ENCODE data around the gene HNF4A. TPM values are rescaled to one million over a fixed set of nuclear protein-coding genes. Genes with fewer than 3 reads are reported as not detected.

HNF4A gene
- total and polyA plus RNA-seq, 2 experiments from 2014 or later, result 0.09 TPM; not detected in 1

GRCh38 chr20:44362466-44362940, 7.0 kb downstream of the HNF4A start:
- Histone ChIP-seq H3K36me3 (no peaks in the 10 kb centered on the region), H3K4me1 (ENCODE audit: low read depth) (no peaks in the 10 kb centered on the region), H3K27ac (no peak overlapping the region), H3K9me3 (ENCODE audit: low read depth) (no peaks in the 10 kb centered on the region), H3K27me3 (no peaks in the 10 kb centered on the region), H3K4me3 (no peak overlapping the region)
- TF ChIP-seq CTCF (IDR thresholded peaks at IDR 0.05; ENCODE audit: low read depth, low read length), result no peak
- DNase-seq (ENCODE audit: low read depth in 1 of 2, low spot score in 1 of 2), result no peak

GRCh38 chr20:44364068-44364467, 8.6 kb downstream of the HNF4A start:
- Histone ChIP-seq H3K9me3 (ENCODE audit: low read depth) (no peaks in the 10 kb centered on the region), H3K4me3 (no peak overlapping the region), H3K27ac (no peak overlapping the region), H3K4me1 (ENCODE audit: low read depth) (no peaks in the 10 kb centered on the region), H3K27me3 (no peaks in the 10 kb centered on the region), H3K36me3 (no peaks in the 10 kb centered on the region)
- no peak for TF ChIP-seq CTCF (IDR thresholded peaks at IDR 0.05; ENCODE audit: low read depth, low read length)
- DNase-seq (ENCODE audit: low read depth in 1 of 2, low spot score in 1 of 2), result no peak

GRCh38 chr20:44364780-44365179, 9.3 kb downstream of the HNF4A start:
- no peaks in the 10 kb centered on the region for H3K4me1 ChIP-seq (ENCODE audit: low read depth)
- TF ChIP-seq CTCF (IDR thresholded peaks at IDR 0.05; ENCODE audit: low read depth, low read length), result no peak
- H3K4me3 ChIP-seq, result no peak overlapping the region
- no peaks in the 10 kb centered on the region for H3K9me3 ChIP-seq (ENCODE audit: low read depth)
- no peaks in the 10 kb centered on the region for H3K27me3 ChIP-seq
- H3K27ac ChIP-seq, result no peak overlapping the region
- no peak for DNase-seq (ENCODE audit: low read depth in 1 of 2, low spot score in 1 of 2)
- H3K36me3 ChIP-seq, result no peaks in the 10 kb centered on the region

GRCh38 chr20:44367746-44368145, 12.2 kb downstream of the HNF4A start:
- TF ChIP-seq CTCF (IDR thresholded peaks at IDR 0.05; ENCODE audit: low read depth, low read length), result no peak
- DNase-seq (ENCODE audit: low read depth in 1 of 2, low spot score in 1 of 2), result no peak

GRCh38 chr20:44370639-44371218, 15.2 kb downstream of the HNF4A start:
- Histone ChIP-seq H3K4me1 (ENCODE audit: low read depth) (no peaks in the 10 kb centered on the region), H3K4me3 (no peak overlapping the region), H3K27me3 (no peaks in the 10 kb centered on the region), H3K9me3 (ENCODE audit: low read depth) (no peaks in the 10 kb centered on the region), H3K27ac (peak overlapping the region; percentile 81), H3K36me3 (no peaks in the 10 kb centered on the region)
- TF ChIP-seq CTCF (IDR thresholded peaks at IDR 0.05; ENCODE audit: low read depth, low read length), result no peak
- peak in 1 of 2 donors; percentile 18 for DNase-seq (ENCODE audit: low read depth in 1 of 2, low spot score in 1 of 2)

More at GRCh38 chr20:44367746-44368145, 12.2 kb downstream of the HNF4A start:
- no peak overlapping the region for H3K4me3 ChIP-seq
- H3K27me3 ChIP-seq, result no peaks in the 10 kb centered on the region
- H3K27ac ChIP-seq, result no peak overlapping the region
- no peaks in the 10 kb centered on the region for H3K4me1 ChIP-seq (ENCODE audit: low read depth)
- no peaks in the 10 kb centered on the region for H3K36me3 ChIP-seq
- no peaks in the 10 kb centered on the region for H3K9me3 ChIP-seq (ENCODE audit: low read depth)

Measured in cardiac muscle cell (in vitro differentiated cells and primary cell).